Neural progenitor cell (in vitro differentiated cells): ENCODE data around the gene CDCP2. TPM values are rescaled to one million over a fixed set of nuclear protein-coding genes. Genes with fewer than 3 reads are reported as not detected.
"Not testable (repeated sequence)": the region's sequence is repeated elsewhere in the genome, so short reads cannot be mapped to it uniquely, and the experiment has no call there.

Source experiments
- DNase-seq: peaks from one replicate; pipeline ENCODE4 v3.0.0-alpha.2; 2016; ENCODE audit warnings: low spot score
- H2AFZ ChIP-seq: fragments of 200-600 bp; sonication (generic); replicated peaks from 2 replicates; pipeline ENCODE4 v1.6.1; 2016; ENCODE audit warnings: antibody characterized with exemption
- H3F3A ChIP-seq: fragments of 200-600 bp; sonication (generic); 2 replicates; pipeline ENCODE4 v1.6.1; 2016; ENCODE audit warnings: antibody characterized with exemption, low read depth
- H3K27ac ChIP-seq: fragments of 200-600 bp; sonication (generic); 2 replicates; pipeline ENCODE4 v1.5.1; 2016; ENCODE audit warnings: mild to moderate bottlenecking
- H3K27me3 ChIP-seq: fragments of 200-600 bp; sonication (generic); 2 replicates; pipeline ENCODE4 v1.6.1; 2016; ENCODE audit warnings: mild to moderate bottlenecking, moderate library complexity
- H3K36me3 ChIP-seq: fragments of 200-600 bp; sonication (generic); 2 replicates; pipeline ENCODE4 v1.5.1; 2016
- H3K4me1 ChIP-seq: fragments of 200-600 bp; sonication (generic); 2 replicates; pipeline ENCODE4 v1.6.1; 2016; ENCODE audit warnings: mixed run types
- H3K4me2 ChIP-seq: fragments of 200-600 bp; sonication (generic); 2 replicates; pipeline ENCODE4 v1.6.1; 2016
- H3K4me3 ChIP-seq: fragments of 200-600 bp; sonication (generic); 2 replicates; pipeline ENCODE4 v1.5.1; 2016
- H3K79me2 ChIP-seq: fragments of 200-600 bp; sonication (generic); 2 replicates; pipeline ENCODE4 v1.6.1; 2016; ENCODE audit warnings: low read depth
- H3K9ac ChIP-seq: fragments of 200-600 bp; sonication (generic); 2 replicates; pipeline ENCODE4 v1.6.1; 2016
- H3K9me3 ChIP-seq: fragments of 200-600 bp; sonication (generic); 2 replicates; pipeline ENCODE4 v1.5.1; 2016; ENCODE audit warnings: low read depth
- H4K20me1 ChIP-seq: fragments of 200-600 bp; sonication (generic); 2 replicates; pipeline ENCODE4 v1.6.1; 2016; ENCODE audit warnings: low read depth
- H3K27ac Mint-ChIP-seq: 3 replicates; pipeline ENCODE4 v1.8.0; 2021; ENCODE audit warnings: mixed read lengths
- H3K27me3 Mint-ChIP-seq: 2 replicates; pipeline ENCODE4 v1.8.0; 2022; ENCODE audit warnings: low read depth, mild to moderate bottlenecking, inconsistent platforms, moderate library complexity, mixed read lengths; ENCODE audit not compliant: insufficient read depth
- H3K36me3 Mint-ChIP-seq: 3 replicates; pipeline ENCODE4 v1.8.0; 2021; ENCODE audit warnings: mixed read lengths
- H3K4me1 Mint-ChIP-seq: 3 replicates; pipeline ENCODE4 v1.8.0; 2021; ENCODE audit warnings: mixed read lengths
- H3K4me3 Mint-ChIP-seq: 3 replicates; pipeline ENCODE4 v1.8.0; 2021; ENCODE audit warnings: mild to moderate bottlenecking, moderate library complexity, mixed read lengths
- H3K9me3 Mint-ChIP-seq: 3 replicates; pipeline ENCODE4 v1.8.0; 2020; ENCODE audit warnings: mixed read lengths
- CTCF ChIP-seq: fragments of 200-600 bp; sonication (generic); IDR thresholded peaks from 2 replicates; pipeline ENCODE4 v1.5.1; 2017; ENCODE audit warnings: antibody characterized with exemption, mild to moderate bottlenecking
- EZH2 ChIP-seq: fragments of 200-600 bp; sonication (generic); IDR thresholded peaks from 2 replicates; pipeline ENCODE4 v1.6.1; 2017; ENCODE audit warnings: antibody characterized with exemption, mild to moderate bottlenecking, moderate library complexity
- EZH2phosphoT487 ChIP-seq: fragments of 200-600 bp; sonication (generic); IDR thresholded peaks from 2 replicates; pipeline ENCODE4 v1.6.1; 2017; ENCODE audit warnings: antibody characterized with exemption
- total RNA-seq: library from RNA; depleted of rRNA; stranded (reverse); fragments of >200 nt; gene quantifications from 2 replicates; pipeline ENCODE4 v1.2.3, GENCODE V29; 2015; ENCODE audit warnings: low replicate concordance

The CDCP2 gene
- total RNA-seq, 1 donor from 2014 or later = not detected

DNA sequence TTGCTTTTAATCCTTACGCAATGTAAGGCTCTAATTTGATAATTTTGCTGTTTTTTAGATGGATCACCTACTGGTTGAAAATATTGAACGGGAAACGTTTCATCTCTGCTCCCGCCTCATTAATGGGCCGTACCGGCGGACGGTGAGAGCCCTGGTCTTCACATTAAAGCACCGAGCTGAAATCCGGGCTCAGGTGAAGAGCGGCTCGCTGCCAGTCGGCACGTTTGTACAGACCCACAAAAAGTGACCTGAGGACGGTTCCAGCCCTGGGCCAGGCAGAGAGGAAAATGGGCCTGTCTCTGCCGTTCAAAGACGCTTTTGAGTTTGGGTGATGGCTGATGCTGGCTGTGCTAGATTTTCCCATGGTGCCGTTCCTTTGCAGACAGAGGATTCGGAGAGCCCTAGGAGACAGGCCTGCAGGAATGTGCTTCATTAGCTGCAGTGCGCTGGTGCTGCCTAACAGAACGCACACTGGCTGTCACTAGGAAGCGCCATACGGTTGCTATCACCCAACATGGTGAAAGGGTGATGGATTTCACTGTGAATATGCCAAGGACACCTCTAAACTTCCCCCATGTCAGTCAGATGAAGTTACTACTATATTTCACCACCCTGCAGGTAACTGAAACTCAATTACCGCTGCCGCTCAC lies 56.4 kb downstream of the CDCP2 start:
- H3K27me3 Mint-ChIP-seq = peaks cover 2% of the 10 kb centered on the region
- H3F3A ChIP-seq = peaks cover 17% of the 10 kb centered on the region
- H3K4me3 Mint-ChIP-seq = no peak overlapping the region
- H3K27ac Mint-ChIP-seq = peak overlapping the region; percentile 12
- H3K4me1 Mint-ChIP-seq = peaks cover 9% of the 10 kb centered on the region
- no peaks in the 10 kb centered on the region for H3K9me3 Mint-ChIP-seq
- H3K4me3 ChIP-seq = no peak overlapping the region
- DNase-seq = peak; percentile 47
- no peaks in the 10 kb centered on the region for H3K36me3 ChIP-seq
- no peaks in the 10 kb centered on the region for H3K9me3 ChIP-seq
- H3K4me2 ChIP-seq = peak overlapping the region; percentile 30
- TF ChIP-seq EZH2phosphoT487 (no peak), EZH2 (no peak), CTCF (no peak)
- peaks cover 5% of the 10 kb centered on the region for H4K20me1 ChIP-seq
- H3K27me3 ChIP-seq = no peaks in the 10 kb centered on the region
- H3K9ac ChIP-seq = no peak overlapping the region
- H3K36me3 Mint-ChIP-seq = no peaks in the 10 kb centered on the region
- no peaks in the 10 kb centered on the region for H3K79me2 ChIP-seq
- H3K4me1 ChIP-seq = peaks cover 15% of the 10 kb centered on the region
- H2AFZ ChIP-seq = no peak overlapping the region
- no peak overlapping the region for H3K27ac ChIP-seq

GRCh38 chr1:54095546-54096226 lies 57.1 kb downstream of the CDCP2 start:
- H3K4me3 Mint-ChIP-seq = no peak overlapping the region

GRCh38 chr1:54094730-54095105 lies 58.1 kb downstream of the CDCP2 start:
- not testable (repeated sequence) for H3K9ac ChIP-seq, H4K20me1 ChIP-seq, H3K36me3 ChIP-seq, H3K4me3 Mint-ChIP-seq, H3K9me3 Mint-ChIP-seq, H3K27me3 Mint-ChIP-seq, H2AFZ ChIP-seq, H3K4me3 ChIP-seq, H3K27ac ChIP-seq, H3K79me2 ChIP-seq, H3K4me1 Mint-ChIP-seq, H3K27me3 ChIP-seq, DNase-seq, H3K27ac Mint-ChIP-seq, H3K9me3 ChIP-seq, H3K4me2 ChIP-seq, H3K36me3 Mint-ChIP-seq
- peaks cover 15% of the 10 kb centered on the region for H3K4me1 ChIP-seq
- peaks cover 17% of the 10 kb centered on the region for H3F3A ChIP-seq

More at GRCh38 chr1:54095546-54096226, 57.1 kb downstream of the CDCP2 start:
- no peak for DNase-seq
- Mint-ChIP-seq H3K9me3 (no peaks in the 10 kb centered on the region), H3K4me1 (peaks cover 9% of the 10 kb centered on the region), H3K27ac (no peak overlapping the region), H3K27me3 (peaks cover 2% of the 10 kb centered on the region), H3K36me3 (no peaks in the 10 kb centered on the region)
- TF ChIP-seq EZH2 (no peak), CTCF (no peak)
- no peaks in the 10 kb centered on the region for H3K27me3 ChIP-seq
- no peak overlapping the region for H3K27ac ChIP-seq
- H3K9me3 ChIP-seq = no peaks in the 10 kb centered on the region
- H2AFZ ChIP-seq = no peak overlapping the region
- H4K20me1 ChIP-seq = peaks cover 5% of the 10 kb centered on the region
- H3K4me1 ChIP-seq = peaks cover 15% of the 10 kb centered on the region
- no peak overlapping the region for H3K4me3 ChIP-seq
- H3K36me3 ChIP-seq = no peaks in the 10 kb centered on the region
- no peak overlapping the region for H3K4me2 ChIP-seq
- no peaks in the 10 kb centered on the region for H3K79me2 ChIP-seq
- no peak overlapping the region for H3K9ac ChIP-seq
- H3F3A ChIP-seq = peaks cover 17% of the 10 kb centered on the region
